Measurements from ENCODE around the gene TENT5C. TPM values are rescaled to one million over a fixed set of nuclear protein-coding genes. Genes with fewer than 3 reads are reported as not detected.
A peak's percentile ranks its signal among the peaks of the same experiment; 100 is the strongest.

TENT5C gene
- total RNA-seq, 4 donors from 2014 or later: 0.60 to 2.5 (median 1.2) TPM

DNA sequence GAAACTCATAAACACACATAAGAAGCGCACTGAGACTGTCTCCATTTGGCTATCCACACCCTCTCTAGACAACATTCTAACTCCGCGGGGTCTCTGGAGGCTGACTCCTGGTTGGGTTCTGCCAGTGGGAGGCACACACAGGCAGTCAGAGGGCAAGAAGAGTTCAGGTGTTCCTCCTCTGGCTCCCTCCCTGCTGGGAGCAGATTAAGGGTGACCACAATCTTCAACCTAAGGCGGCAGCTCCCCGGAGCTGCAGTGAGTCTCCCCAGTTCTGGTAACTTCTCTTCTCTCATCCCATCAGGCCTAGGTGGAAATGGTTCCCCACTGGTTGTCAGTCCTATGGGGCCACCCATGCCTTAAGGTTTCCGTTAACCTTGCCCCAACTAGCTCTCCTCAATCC is 7.4 kb upstream of the TENT5C start:
- no peaks in the 10 kb centered on the region for H3K4me1 ChIP-seq
- H3K4me3 ChIP-seq: no peak overlapping the region
- 81 to 92% methylated on average over 6 of the region's 6 CpGs for WGBS, 2 donors
- no peaks in the 10 kb centered on the region for H3K9me3 ChIP-seq
- DNase-seq (ENCODE audit: low spot score in 2 of 2): no peak
- H3K36me3 ChIP-seq: no peaks in the 10 kb centered on the region
- no peak overlapping the region for H3K27ac ChIP-seq
- H3K27me3 ChIP-seq: peaks cover 0 to 3% of the 10 kb centered on the region in 2 donors
- TF ChIP-seq, protein P1, sequence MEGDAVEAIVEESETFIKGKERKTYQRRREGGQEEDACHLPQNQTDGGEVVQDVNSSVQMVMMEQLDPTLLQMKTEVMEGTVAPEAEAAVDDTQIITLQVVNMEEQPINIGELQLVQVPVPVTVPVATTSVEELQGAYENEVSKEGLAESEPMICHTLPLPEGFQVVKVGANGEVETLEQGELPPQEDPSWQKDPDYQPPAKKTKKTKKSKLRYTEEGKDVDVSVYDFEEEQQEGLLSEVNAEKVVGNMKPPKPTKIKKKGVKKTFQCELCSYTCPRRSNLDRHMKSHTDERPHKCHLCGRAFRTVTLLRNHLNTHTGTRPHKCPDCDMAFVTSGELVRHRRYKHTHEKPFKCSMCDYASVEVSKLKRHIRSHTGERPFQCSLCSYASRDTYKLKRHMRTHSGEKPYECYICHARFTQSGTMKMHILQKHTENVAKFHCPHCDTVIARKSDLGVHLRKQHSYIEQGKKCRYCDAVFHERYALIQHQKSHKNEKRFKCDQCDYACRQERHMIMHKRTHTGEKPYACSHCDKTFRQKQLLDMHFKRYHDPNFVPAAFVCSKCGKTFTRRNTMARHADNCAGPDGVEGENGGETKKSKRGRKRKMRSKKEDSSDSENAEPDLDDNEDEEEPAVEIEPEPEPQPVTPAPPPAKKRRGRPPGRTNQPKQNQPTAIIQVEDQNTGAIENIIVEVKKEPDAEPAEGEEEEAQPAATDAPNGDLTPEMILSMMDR (IDR thresholded peaks at IDR 0.05): no peak
- no peak for TF ChIP-seq EP300 (IDR thresholded peaks at IDR 0.05)
- no peak for TF ChIP-seq POLR2A (IDR thresholded peaks at IDR 0.05)

DNA sequence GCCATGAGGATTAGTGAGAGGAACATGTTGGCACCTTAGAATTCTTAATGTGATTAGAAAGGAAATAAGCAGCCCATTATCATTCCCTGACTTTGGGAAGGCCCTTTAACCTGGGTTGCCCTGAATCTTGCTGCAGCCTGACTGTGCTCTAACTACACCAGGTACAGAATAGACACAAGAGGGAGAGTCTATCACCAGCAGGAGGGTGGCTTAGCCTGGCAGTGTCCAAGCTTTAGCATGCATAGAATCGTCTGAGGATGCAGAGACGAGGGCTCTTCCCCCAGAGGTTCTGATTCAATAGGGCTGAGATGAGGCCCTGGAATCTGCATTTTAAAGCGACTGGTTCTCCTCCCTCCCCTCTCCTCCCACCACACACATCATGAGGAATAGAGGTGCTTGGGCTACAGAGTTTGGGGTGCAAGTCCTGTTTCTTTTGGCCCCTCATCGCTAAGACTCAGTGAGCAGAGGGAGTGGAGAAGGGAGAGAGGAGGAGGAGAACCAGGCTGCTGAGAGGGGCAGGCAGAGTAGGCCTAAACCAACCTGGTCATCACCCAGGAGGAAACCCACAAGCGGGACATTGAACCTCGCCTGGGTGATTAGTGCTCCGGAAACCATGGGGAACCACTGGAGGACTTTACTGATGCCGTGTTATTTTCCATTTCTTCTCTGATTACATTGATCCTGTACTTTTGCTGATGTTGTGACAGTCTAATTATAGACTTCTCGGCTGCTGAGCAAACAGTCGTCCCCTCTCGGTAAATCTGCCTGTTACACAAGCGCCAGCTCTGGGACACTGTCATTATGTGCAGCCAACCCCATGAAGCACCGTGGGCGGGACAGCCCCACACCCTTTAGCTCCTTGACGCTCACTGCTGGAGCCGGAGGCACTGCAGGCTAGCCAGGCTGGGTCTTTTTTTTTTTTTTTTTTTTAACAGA is 6.3 kb upstream of the TENT5C start:
- Histone ChIP-seq H3K4me3 (no peak overlapping the region), H3K4me1 (no peaks in the 10 kb centered on the region), H3K27me3 (peaks cover 0 to 3% of the 10 kb centered on the region in 2 donors), H3K9me3 (no peaks in the 10 kb centered on the region), H3K36me3 (no peaks in the 10 kb centered on the region), H3K27ac (no peak overlapping the region)
- TF ChIP-seq EP300 (IDR thresholded peaks at IDR 0.05) (no peak), POLR2A (IDR thresholded peaks at IDR 0.05) (no peak)
- TF ChIP-seq, protein P1 (IDR thresholded peaks at IDR 0.05): no peak
- 69 to 72% methylated on average over 16 of the region's 16 CpGs for WGBS, 2 donors
- DNase-seq (ENCODE audit: low spot score in 2 of 2): peak in 1 of 2 donors; percentile 14

DNA sequence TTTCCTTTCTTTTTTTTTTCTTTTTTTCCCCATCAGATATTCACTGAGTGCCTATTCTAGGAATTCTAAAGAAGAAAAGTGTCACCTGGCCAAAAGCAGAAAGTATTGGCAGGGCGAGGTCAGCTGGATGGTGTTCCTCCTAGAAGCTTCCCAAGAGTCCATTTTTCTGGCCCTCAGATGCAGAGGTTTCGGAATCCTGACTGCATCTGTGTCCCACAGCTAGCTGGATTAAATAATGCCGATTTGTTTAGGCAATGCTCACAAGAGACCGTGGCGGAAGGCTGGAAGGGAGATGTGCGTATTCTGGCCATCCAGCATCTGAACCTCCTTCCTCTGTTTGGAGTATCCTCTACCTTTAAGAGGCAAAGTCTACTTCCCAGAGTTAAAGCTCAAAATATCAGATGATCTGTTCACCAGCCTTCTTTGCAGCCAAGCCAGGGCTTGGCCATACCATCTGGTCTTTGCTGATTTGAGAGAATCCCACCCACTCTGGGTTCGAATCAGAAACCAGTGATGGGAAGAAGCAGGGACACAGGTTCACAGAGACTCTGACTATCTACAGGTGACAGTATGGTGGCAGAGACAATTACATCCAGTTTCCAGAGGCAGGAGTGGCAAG is 5.4 kb upstream of the TENT5C start:
- Histone ChIP-seq H3K27me3 (peaks cover 0 to 3% of the 10 kb centered on the region in 2 donors), H3K36me3 (no peaks in the 10 kb centered on the region), H3K4me1 (peaks cover 0 to 5% (median 2%) of the 10 kb centered on the region in 4 donors), H3K4me3 (no peak overlapping the region), H3K9me3 (no peaks in the 10 kb centered on the region), H3K27ac (no peak overlapping the region)
- DNase-seq (ENCODE audit: low spot score in 2 of 2): no peak
- TF ChIP-seq POLR2A (IDR thresholded peaks at IDR 0.05) (no peak), EP300 (IDR thresholded peaks at IDR 0.05) (no peak)
- TF ChIP-seq, protein P1 (IDR thresholded peaks at IDR 0.05): no peak
- WGBS, 2 donors: 79 to 81% methylated on average over 7 of the region's 7 CpGs

DNA sequence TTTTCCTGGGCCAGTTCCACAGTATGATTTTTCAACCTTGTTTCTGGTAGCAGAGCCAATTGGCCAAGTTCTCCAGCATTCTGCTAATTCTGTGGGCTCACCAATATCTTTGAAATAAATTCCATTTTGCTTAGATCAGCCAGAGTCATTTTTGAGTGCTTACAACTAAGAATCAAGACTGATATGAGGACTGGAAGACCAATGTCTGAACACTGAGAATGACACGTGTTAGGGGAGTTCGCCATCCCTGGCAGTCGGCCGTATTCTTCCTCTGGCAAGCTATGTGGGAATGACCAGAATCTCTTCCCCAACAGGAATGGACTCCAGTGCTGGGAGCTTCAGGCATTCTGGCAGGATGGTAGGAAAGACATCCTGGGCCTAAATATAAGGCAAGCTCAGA is 4.9 kb upstream of the TENT5C start:
- no peaks in the 10 kb centered on the region for H3K9me3 ChIP-seq
- WGBS, 2 donors: 64 to 80% methylated on average over 4 of the region's 4 CpGs
- H3K36me3 ChIP-seq: no peaks in the 10 kb centered on the region
- no peak for DNase-seq (ENCODE audit: low spot score in 2 of 2)
- TF ChIP-seq POLR2A (IDR thresholded peaks at IDR 0.05) (no peak), EP300 (IDR thresholded peaks at IDR 0.05) (no peak)
- TF ChIP-seq, protein P1 (IDR thresholded peaks at IDR 0.05): no peak
- no peak overlapping the region for H3K4me3 ChIP-seq
- no peak overlapping the region for H3K27ac ChIP-seq
- H3K4me1 ChIP-seq: peaks cover 0 to 5% (median 2%) of the 10 kb centered on the region in 4 donors
- peaks cover 0 to 3% of the 10 kb centered on the region in 2 donors for H3K27me3 ChIP-seq

DNA sequence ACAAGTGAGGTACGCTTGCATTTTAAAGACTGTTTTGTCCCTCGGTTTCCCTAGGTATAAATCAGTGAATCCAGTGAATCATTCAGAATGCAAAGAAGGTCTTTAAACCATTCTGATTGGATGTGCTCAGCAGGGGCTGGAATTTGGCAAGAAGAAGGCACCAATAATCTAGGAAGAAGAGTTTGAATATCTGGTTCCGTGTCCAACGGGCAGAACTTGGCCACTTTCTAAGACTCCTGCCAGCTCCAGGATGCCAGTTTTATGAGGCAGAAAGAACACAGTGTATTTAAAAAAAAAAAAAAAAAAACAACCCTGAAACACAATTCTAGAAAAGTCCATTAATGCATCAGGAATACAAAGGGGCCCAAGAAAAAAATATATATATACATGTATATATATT is 3.0 kb upstream of the TENT5C start:
- Histone ChIP-seq H3K27ac (no peak overlapping the region), H3K27me3 (peaks cover 0 to 3% of the 10 kb centered on the region in 2 donors), H3K4me1 (peaks cover 0 to 21% (median 2%) of the 10 kb centered on the region in 4 donors), H3K36me3 (no peaks in the 10 kb centered on the region), H3K9me3 (no peaks in the 10 kb centered on the region), H3K4me3 (no peak overlapping the region)
- TF ChIP-seq POLR2A (IDR thresholded peaks at IDR 0.05): no peak
- no peak for TF ChIP-seq EP300 (IDR thresholded peaks at IDR 0.05)
- TF ChIP-seq, protein P1 (IDR thresholded peaks at IDR 0.05): no peak
- 79% methylated on average over 4 of the region's 4 CpGs for WGBS, 2 donors
- DNase-seq (ENCODE audit: low spot score in 2 of 2): no peak

All from tibial nerve (tissue), 4 donors.